ENCODE results near the gene MCRIP1.

Gene MCRIP1

GRCh38 chr17:81812571-81813370, 20.3 kb downstream of the MCRIP1 start:
- TF ChIP-seq CTCF (IDR thresholded peaks at IDR 0.05; ENCODE audit: low read depth, low read length): no peak
- DNase-seq: no peak
- Histone ChIP-seq H3K4me3 (ENCODE audit: low read depth, low read length) (no peak overlapping the region), H3K27me3 (peaks cover 9% of the 10 kb centered on the region), H3K36me3 (no peaks in the 10 kb centered on the region), H3K4me1 (peaks cover 14% of the 10 kb centered on the region), H3K9me3 (peaks cover 3% of the 10 kb centered on the region; the same call in 1 of the 2 replicates)

- no peak for TF ChIP-seq CTCF (IDR thresholded peaks at IDR 0.05; ENCODE audit: low read depth, low read length)
- Histone ChIP-seq H3K4me3 (ENCODE audit: low read depth, low read length) (no peak overlapping the region), H3K27me3 (peaks cover 17% of the 10 kb centered on the region), H3K4me1 (peaks cover 14% of the 10 kb centered on the region), H3K36me3 (no peaks in the 10 kb centered on the region), H3K9me3 (peaks cover 3% of the 10 kb centered on the region; the same call in 1 of the 2 replicates)
- DNase-seq: no peak
These were observed 21.2 kb downstream of the MCRIP1 start for GRCh38 chr17:81811705-81812570.

GRCh38 chr17:81810892-81811704, 22.0 kb downstream of the MCRIP1 start:
- no peak for DNase-seq
- TF ChIP-seq CTCF (IDR thresholded peaks at IDR 0.05; ENCODE audit: low read depth, low read length): no peak
- Histone ChIP-seq H3K4me3 (ENCODE audit: low read depth, low read length) (no peak overlapping the region), H3K36me3 (no peaks in the 10 kb centered on the region), H3K4me1 (peaks cover 14% of the 10 kb centered on the region), H3K27me3 (peaks cover 25% of the 10 kb centered on the region), H3K9me3 (peaks cover 3% of the 10 kb centered on the region; the same call in 1 of the 2 replicates)

GRCh38 chr17:81810476-81810875, 22.6 kb downstream of the MCRIP1 start:
- H3K4me3 ChIP-seq (ENCODE audit: low read depth, low read length): no peak overlapping the region
- peaks cover 13% of the 10 kb centered on the region for H3K4me1 ChIP-seq
- no peaks in the 10 kb centered on the region for H3K36me3 ChIP-seq
- no peak for TF ChIP-seq CTCF (IDR thresholded peaks at IDR 0.05; ENCODE audit: low read depth, low read length)
- H3K9me3 ChIP-seq: peaks cover 3% of the 10 kb centered on the region; the same call in 1 of the 2 replicates
- no peak for DNase-seq
- peaks cover 31% of the 10 kb centered on the region for H3K27me3 ChIP-seq

GRCh38 chr17:81809556-81809998, 23.5 kb downstream of the MCRIP1 start:
- no peak for TF ChIP-seq CTCF (IDR thresholded peaks at IDR 0.05; ENCODE audit: low read depth, low read length)
- H3K27me3 ChIP-seq: peaks cover 38% of the 10 kb centered on the region
- peaks cover 5% of the 10 kb centered on the region; the same call in 1 of the 2 replicates for H3K4me1 ChIP-seq
- DNase-seq: no peak
- no peak overlapping the region for H3K4me3 ChIP-seq (ENCODE audit: low read depth, low read length)
- H3K36me3 ChIP-seq: no peaks in the 10 kb centered on the region
- H3K9me3 ChIP-seq: peaks cover 3% of the 10 kb centered on the region; the same call in 1 of the 2 replicates

Data from BE2C (cell line).